22Rv1 (cell line): ENCODE results near the gene RARA.

Experiments
- H3K27ac ChIP-seq: fragments of 450-650 bp; 2 replicates; pipeline ENCODE4 v1.5.1; 2017
- CTCF ChIP-seq: fragments of 450-650 bp; IDR thresholded peaks from 2 replicates; pipeline ENCODE4 v1.5.1; 2017; ENCODE audit warnings: mild to moderate bottlenecking
- ZFX ChIP-seq: fragments of 450-650 bp; IDR thresholded peaks from 2 replicates; pipeline ENCODE4 v1.6.1; 2017; ENCODE audit warnings: antibody characterized with exemption, borderline replicate concordance

Gene RARA

GRCh38 chr17:40307001-40307730, 1.8 kb upstream of the RARA start:
- 0 out of 2 replicates have a peak overlapping the region, but pooled peaks have one; percentile 20 for H3K27ac ChIP-seq
- TF ChIP-seq ZFX (no peak), CTCF (no peak)

- H3K27ac ChIP-seq: 0 out of 2 replicates have a peak overlapping the region, but pooled peaks have one; percentile 20
- TF ChIP-seq CTCF (no peak), ZFX (no peak)
These were observed 1.2 kb upstream of the RARA start for GRCh38 chr17:40307740-40308239.

- no peak overlapping the region for H3K27ac ChIP-seq
- TF ChIP-seq ZFX (no peak), CTCF (no peak)
These were observed 1.1 kb downstream of the RARA start for GRCh38 chr17:40309949-40310510.

GRCh38 chr17:40310882-40311391, 2.0 kb downstream of the RARA start:
- H3K27ac ChIP-seq: no peak overlapping the region
- no peak for TF ChIP-seq CTCF
- TF ChIP-seq ZFX: no peak

GRCh38 chr17:40311575-40311974, 2.6 kb downstream of the RARA start:
- TF ChIP-seq ZFX (no peak), CTCF (no peak)

GRCh38 chr17:40312131-40312731, 3.3 kb downstream of the RARA start:
- H3K27ac ChIP-seq: no peak overlapping the region

More at GRCh38 chr17:40311575-40311974, 2.6 kb downstream of the RARA start:
- no peak overlapping the region for H3K27ac ChIP-seq

More at GRCh38 chr17:40312131-40312731, 3.3 kb downstream of the RARA start:
- TF ChIP-seq CTCF: no peak
- no peak for TF ChIP-seq ZFX
